H1 (cell line): Measurements from ENCODE around the gene NPSR1. TPM values are rescaled to one million over a fixed set of nuclear protein-coding genes. Genes with fewer than 3 reads are reported as not detected.

Experiments
- CREB1 ChIP-seq: IDR thresholded peaks from 2 replicates; pipeline ENCODE4 v1.6.1; 2012; ENCODE audit warnings: inconsistent platforms
- RNF2 ChIP-seq: fragments of 200-900, 300-1000 bp; sonication (generic); IDR thresholded peaks from 2 replicates; pipeline ENCODE4 v1.7.1; 2016; ENCODE audit warnings: borderline replicate concordance, low read depth, mild to moderate bottlenecking, antibody characterized with exemption, low read length; ENCODE audit not compliant: poor library complexity, severe bottlenecking; ENCODE audit errors: missing control alignments
- SP1 ChIP-seq: IDR thresholded peaks from 2 replicates; pipeline ENCODE4 v1.6.1; 2011; ENCODE audit warnings: low read depth, low read length
- SP4 ChIP-seq: IDR thresholded peaks from 2 replicates; pipeline ENCODE4 v1.6.1; 2012; ENCODE audit warnings: low read length, inconsistent platforms
- polyA plus RNA-seq, 7 experiments: library from polyadenylated mRNA; depleted of rRNA in 3 of 7; stranded (reverse) in 5 of 7; unstranded in 2 of 7; fragments of >200 nt in 5 of 7; fragments of 200-250 nt in 2 of 7; gene quantifications; 1 replicate in 5 of 7; 2 replicates in 1 of 7; 4 replicates in 1 of 7; pipeline versions ENCODE4 v1.2.1 to v1.2.3, GENCODE V29; 2011 to 2013; ENCODE audit warnings: missing spikeins in 2 of 7, mixed read lengths in 2 of 7
- total RNA-seq: library from RNA; stranded (reverse); fragmentation: NEBNext Ultra II Directional; extraction: Animal tissue kit (Norgen Biotek cat#: 25700); gene quantifications from 2 replicates; pipeline ENCODE4 v1.2.1, GENCODE V29; 2021
- TF ChIP-seq, protein P1 (sequence below): fragments of 300-600 bp; sonication (generic); IDR thresholded peaks from 2 replicates; pipeline ENCODE4 v1.7.1; 2012; ENCODE audit warnings: low read length, moderate library complexity, mild to moderate bottlenecking, inconsistent platforms; ENCODE audit not compliant: insufficient replicate concordance

Gene NPSR1
- total and polyA plus RNA-seq, 2 of the 8 experiments (the other 6 are each of a cell fraction or from before 2014, with no cell fraction given): not detected

DNA sequence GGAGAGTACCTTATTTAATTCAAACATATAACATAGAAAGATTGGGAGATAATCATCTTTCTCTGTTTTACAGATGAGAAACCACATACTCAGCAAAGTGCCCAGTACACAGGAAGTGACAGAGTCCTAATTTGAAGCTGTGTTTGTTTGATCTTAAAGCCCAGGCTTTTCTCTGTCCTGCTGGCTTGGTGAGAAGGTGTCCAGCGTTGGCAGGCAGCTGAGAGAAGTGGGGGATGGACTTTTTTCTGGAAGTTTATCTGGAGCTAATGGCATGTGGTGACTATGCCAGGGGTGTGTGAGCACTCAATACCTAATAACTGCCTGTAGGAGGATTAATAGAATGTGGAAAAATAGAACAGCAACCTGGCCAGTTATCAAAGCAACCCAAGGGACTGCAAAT, 60.8 kb downstream of the NPSR1 start (continued):
- TF ChIP-seq, protein P1, sequence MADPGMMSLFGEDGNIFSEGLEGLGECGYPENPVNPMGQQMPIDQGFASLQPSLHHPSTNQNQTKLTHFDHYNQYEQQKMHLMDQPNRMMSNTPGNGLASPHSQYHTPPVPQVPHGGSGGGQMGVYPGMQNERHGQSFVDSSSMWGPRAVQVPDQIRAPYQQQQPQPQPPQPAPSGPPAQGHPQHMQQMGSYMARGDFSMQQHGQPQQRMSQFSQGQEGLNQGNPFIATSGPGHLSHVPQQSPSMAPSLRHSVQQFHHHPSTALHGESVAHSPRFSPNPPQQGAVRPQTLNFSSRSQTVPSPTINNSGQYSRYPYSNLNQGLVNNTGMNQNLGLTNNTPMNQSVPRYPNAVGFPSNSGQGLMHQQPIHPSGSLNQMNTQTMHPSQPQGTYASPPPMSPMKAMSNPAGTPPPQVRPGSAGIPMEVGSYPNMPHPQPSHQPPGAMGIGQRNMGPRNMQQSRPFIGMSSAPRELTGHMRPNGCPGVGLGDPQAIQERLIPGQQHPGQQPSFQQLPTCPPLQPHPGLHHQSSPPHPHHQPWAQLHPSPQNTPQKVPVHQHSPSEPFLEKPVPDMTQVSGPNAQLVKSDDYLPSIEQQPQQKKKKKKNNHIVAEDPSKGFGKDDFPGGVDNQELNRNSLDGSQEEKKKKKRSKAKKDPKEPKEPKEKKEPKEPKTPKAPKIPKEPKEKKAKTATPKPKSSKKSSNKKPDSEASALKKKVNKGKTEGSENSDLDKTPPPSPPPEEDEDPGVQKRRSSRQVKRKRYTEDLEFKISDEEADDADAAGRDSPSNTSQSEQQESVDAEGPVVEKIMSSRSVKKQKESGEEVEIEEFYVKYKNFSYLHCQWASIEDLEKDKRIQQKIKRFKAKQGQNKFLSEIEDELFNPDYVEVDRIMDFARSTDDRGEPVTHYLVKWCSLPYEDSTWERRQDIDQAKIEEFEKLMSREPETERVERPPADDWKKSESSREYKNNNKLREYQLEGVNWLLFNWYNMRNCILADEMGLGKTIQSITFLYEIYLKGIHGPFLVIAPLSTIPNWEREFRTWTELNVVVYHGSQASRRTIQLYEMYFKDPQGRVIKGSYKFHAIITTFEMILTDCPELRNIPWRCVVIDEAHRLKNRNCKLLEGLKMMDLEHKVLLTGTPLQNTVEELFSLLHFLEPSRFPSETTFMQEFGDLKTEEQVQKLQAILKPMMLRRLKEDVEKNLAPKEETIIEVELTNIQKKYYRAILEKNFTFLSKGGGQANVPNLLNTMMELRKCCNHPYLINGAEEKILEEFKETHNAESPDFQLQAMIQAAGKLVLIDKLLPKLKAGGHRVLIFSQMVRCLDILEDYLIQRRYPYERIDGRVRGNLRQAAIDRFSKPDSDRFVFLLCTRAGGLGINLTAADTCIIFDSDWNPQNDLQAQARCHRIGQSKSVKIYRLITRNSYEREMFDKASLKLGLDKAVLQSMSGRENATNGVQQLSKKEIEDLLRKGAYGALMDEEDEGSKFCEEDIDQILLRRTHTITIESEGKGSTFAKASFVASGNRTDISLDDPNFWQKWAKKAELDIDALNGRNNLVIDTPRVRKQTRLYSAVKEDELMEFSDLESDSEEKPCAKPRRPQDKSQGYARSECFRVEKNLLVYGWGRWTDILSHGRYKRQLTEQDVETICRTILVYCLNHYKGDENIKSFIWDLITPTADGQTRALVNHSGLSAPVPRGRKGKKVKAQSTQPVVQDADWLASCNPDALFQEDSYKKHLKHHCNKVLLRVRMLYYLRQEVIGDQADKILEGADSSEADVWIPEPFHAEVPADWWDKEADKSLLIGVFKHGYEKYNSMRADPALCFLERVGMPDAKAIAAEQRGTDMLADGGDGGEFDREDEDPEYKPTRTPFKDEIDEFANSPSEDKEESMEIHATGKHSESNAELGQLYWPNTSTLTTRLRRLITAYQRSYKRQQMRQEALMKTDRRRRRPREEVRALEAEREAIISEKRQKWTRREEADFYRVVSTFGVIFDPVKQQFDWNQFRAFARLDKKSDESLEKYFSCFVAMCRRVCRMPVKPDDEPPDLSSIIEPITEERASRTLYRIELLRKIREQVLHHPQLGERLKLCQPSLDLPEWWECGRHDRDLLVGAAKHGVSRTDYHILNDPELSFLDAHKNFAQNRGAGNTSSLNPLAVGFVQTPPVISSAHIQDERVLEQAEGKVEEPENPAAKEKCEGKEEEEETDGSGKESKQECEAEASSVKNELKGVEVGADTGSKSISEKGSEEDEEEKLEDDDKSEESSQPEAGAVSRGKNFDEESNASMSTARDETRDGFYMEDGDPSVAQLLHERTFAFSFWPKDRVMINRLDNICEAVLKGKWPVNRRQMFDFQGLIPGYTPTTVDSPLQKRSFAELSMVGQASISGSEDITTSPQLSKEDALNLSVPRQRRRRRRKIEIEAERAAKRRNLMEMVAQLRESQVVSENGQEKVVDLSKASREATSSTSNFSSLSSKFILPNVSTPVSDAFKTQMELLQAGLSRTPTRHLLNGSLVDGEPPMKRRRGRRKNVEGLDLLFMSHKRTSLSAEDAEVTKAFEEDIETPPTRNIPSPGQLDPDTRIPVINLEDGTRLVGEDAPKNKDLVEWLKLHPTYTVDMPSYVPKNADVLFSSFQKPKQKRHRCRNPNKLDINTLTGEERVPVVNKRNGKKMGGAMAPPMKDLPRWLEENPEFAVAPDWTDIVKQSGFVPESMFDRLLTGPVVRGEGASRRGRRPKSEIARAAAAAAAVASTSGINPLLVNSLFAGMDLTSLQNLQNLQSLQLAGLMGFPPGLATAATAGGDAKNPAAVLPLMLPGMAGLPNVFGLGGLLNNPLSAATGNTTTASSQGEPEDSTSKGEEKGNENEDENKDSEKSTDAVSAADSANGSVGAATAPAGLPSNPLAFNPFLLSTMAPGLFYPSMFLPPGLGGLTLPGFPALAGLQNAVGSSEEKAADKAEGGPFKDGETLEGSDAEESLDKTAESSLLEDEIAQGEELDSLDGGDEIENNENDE: no peak
- TF ChIP-seq RNF2 (no peak), CREB1 (no peak), SP4 (no peak), SP1 (no peak)
